HG02885 (cell line): ENCODE measurements around the gene TOR1A.
"Not testable (repeated sequence)": the region's sequence is repeated elsewhere in the genome, so short reads cannot be mapped to it uniquely, and the experiment has no call there.

Experiments used
- ATAC-seq: cut with Tn5 transposase; IDR thresholded peaks from one replicate; pipeline ENCODE4 v1.9.1; 2021; ENCODE audit warnings: mild to moderate bottlenecking; ENCODE audit not compliant: unreplicated experiment, poor library complexity

Gene TOR1A

DNA sequence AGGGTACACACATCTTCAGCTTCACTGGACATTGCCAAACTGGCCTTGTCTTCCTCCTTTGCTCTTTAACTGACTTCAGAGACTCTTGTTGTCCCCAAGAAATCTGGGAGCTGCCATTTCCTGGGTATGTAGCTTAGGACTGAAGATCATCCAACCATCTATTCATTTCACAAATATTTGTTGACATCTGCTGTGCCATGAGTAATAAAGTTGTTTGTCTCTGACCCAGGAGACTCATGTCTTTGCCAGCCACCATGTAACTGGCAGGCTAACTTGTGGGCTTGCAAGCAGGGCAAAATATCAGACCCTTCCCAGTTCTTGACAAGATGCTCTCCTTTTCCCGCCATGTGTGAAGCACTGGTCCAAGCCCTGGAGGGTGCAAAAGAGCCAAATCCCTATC, 38.1 kb downstream of the TOR1A start:
- no peak for ATAC-seq

DNA sequence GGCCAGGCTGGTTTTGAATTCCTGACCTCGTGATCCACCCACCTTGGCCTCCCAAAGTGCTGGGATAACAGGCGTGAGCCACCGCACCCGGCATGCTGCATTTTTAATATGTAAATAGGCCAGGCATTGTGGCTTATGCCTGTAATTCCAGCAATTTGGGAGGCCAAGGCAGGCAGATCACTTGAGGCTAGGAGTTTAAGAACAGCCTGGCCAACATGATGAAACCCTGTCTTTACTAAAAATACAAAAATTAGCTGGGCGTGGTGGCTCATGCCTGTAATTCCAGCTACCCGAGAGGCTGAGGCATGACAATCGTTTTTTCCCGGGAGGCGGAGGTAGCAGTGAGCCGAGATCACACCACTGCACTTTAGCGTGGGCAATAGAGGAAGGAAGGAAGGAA, 39.0 kb downstream of the TOR1A start:
- ATAC-seq, result not testable (repeated sequence)

DNA sequence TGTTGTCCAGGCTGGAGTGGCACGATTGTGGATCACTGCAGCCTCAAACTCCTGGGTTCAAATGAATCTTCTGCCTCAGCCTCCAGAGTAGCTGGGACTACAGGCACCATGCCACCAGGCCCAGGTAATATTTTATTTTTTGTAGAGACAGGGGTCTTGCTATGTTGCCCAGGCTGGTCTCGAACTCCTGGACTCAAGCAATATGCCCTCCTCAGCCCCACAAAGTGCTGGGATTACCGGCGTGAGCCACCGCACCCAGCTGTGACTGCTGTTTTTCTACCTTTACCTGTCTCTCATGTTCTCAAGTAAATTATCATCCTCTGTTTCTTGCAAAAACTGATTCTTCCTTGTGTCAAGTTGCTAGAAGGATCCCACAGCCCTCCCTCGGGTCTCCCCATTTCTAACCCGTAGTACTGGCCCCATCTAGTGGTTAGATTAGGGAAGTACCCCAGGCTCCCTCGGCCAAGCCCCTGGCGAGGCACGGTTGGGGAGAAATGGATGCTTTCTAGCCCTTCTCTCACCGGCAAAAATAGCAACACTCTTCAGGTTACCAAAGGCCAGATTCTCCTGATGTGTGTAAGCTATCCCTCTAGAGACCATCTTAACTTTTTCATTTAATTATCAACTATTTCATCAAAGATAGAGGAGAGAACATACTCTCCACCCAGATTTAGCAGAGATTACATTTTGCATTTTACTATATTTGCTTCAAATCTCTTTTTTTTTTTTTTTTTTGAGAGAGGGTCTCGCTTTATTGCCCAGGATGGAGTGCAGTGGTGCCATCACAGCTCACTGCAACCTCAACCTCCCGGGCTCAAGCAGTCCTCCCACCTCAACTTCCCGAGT, 40.2 kb downstream of the TOR1A start:
- ATAC-seq, result no peak

DNA sequence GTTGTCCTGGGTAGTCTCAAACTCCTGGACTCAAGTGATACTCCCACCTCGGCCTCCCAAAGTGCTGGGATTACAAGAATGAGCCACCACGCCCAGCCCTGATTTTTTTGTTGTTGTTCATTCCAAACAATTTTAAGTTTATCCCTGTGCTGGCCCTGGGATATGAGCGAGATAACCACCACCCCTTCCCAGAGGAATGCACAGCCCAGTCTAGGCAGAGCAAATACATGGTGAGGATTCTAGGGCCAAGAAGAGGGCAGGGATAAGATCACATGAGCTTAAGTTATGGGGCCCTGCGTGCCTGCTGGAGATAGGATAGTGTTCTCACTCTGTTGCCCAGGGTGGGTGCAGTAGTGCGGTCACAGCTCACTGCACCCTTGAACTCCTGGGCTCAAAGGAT, 42.0 kb downstream of the TOR1A start:
- ATAC-seq, result no peak

DNA sequence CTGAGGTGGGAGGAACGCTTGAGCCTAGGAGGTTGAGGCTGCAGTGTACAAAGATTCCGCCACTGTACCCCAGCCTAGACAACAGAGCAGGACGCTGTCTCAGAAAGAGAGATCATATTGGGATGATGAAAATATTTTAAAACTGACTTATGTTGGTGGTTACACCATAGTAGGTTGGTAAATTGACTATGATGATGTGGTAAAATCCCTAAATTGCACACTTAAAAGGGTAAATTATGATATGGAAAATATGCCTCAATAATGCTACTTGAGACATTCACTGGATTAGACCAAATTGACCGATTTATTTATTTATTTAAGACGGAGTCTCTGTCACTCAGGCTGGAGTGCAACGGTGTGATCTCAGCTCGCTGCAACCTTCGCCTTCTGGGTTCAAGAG, 42.8 kb downstream of the TOR1A start:
- no peak for ATAC-seq

DNA sequence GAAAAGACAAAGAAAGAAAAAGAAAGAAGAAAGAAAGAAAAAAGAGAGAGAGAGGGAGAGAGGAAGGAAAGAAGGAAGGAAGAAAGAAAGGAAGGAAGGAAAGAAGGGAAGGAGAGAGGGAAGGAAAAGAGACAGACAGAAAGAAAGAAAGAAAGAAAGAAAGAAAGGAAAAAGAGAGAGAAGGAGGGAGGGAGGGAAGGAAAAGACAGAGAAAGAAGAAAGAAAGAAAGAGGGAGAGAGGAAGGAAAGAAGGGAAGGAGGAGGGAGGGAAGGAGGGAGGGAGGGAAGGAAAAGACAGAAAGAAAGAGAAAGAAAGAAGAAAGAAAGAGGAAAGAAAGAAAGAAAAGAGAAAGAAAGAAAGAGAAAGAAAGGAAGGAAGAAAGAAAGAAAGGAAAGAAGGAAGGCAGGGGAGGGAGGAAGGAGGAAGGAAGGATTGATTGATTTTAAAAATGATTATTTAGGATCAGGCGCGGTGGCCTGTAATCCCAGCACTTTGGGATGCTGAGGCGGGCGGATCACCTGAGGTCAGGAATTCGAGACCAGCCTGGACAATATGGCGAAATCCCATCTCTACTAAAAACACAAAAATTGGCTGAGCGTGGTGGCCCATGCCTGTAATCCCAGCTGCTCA, 44.3 kb downstream of the TOR1A start:
- ATAC-seq, result no peak

DNA sequence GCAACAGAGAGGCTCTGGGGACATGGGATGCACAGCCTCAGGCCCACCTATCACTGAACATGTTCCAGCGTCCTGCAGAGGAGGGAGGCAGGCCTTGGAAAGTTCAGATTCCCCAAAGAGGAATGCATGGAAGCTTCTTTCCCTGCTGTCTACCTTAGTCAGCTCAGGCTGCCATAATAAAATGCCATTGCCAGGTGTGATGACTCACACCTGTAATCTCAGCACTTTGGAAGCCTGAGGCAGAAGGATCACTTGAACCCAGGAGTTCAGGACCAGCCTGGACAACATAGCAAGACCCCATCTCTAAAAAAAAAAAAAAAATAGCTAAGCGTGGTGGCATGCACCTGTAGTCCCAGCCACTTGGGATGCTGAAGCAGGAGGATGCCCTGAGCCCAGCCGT, 45.5 kb downstream of the TOR1A start:
- ATAC-seq, result no peak

DNA sequence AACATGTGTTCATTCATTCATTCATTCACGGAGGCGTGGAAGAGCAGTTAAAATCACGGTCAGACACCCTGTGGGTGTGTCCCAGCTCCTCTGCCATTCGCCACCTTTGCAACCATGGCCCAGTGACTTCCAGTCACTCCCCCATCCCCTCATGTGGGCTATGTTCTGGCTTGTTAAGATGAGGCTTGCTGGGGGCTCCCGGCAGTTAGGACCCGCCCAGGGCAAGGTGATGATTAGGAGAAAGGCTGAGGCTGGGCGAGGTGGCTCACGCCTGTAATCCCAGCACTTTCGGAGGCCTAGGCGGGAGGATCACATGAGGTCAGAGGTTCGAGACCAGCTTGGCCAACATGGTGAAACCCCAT, 46.2 kb downstream of the TOR1A start:
- no peak for ATAC-seq

DNA sequence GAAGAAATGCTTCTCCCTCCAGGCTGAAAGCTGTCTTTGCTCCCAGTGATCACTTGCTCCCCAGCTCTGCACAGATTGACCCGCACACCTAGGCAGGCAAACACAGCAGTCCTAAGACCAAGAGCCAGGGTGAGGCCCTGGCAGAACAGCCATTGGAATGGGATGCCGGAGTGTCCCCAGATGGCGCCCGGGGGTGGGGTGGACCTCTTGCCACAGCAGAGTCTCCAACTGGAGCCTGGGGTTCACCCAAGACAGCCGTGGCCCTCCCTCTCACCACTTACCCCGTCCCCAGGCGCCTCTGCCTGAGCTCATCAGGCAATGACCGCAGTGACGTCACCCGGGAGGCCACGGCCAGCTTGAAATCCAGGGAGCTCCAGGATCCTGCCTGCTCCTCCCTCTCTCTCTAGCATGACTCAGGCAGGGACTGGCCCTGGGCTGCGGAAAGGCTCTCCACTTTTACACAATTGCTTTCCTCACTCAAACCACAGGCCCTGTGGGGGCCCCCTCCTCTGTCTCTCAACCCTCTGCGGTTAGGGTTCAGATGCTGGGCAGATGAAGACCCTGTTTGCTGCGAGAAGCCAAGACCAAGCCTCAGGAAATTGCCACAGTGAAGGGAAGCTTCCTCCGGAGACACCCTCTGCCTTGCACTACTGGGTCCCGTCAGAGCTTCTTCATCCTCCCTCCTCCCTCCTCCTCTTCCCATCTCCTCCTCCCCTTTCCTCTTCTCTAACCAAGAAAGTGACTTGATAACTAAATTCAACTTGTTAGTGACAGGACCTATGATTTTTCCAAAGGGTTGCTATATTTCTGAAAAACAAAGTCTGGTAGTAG, 46.8 kb downstream of the TOR1A start:
- ATAC-seq, result no peak

DNA sequence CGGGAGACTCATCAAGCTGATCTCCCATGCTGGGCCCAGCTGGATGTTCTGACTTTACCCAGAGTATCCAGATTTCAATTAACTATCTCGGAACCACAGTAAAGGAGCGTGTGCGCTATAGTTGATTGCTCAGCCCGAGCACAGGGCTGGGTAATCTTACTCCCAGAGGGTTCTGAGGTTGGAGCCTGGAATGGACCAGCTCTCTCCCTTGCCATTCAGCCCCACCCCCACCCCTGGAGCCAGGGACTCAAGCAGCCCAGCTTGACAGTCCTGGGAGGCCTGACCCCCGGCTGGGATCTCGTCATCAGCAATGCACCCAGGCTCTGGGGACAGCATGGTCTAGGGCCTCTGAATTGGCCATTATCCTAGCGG, 47.4 kb downstream of the TOR1A start:
- ATAC-seq, result no peak

DNA sequence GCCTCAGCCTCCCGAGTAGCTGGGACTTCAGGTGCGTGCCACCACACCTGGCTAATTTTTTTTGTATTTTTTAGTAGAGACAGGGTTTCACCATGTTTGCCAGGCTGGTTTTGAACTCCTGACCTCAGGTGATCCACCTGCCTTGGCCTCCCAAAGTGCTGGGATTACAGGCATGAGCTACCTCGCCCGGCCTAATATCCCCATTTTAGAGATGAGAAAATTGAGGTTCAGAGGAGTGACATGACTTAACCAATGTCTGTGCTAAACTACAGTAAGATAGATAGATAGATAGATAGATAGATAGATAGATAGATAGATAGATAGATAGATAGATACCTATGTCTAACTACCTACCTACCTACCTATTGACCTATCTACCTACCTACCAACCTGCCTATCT, 47.8 kb downstream of the TOR1A start:
- ATAC-seq, result not testable (repeated sequence)

DNA sequence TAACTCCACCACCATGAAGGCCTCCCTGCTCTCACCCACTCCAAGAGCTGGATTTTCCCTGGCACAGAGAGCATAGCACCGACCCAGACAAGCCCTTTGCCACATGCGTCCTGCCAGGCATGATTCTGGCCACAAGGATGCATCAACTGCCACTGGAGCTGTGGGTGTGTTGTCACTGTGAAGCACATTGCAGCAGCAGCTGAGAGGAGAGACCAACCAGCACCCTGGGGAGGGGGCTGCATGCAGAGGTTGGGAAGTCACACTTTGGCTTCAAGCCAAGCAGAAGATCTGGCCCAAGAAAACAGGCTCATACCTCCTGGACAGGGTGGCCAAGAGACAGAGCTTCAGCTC, 48.5 kb downstream of the TOR1A start:
- no peak for ATAC-seq

DNA sequence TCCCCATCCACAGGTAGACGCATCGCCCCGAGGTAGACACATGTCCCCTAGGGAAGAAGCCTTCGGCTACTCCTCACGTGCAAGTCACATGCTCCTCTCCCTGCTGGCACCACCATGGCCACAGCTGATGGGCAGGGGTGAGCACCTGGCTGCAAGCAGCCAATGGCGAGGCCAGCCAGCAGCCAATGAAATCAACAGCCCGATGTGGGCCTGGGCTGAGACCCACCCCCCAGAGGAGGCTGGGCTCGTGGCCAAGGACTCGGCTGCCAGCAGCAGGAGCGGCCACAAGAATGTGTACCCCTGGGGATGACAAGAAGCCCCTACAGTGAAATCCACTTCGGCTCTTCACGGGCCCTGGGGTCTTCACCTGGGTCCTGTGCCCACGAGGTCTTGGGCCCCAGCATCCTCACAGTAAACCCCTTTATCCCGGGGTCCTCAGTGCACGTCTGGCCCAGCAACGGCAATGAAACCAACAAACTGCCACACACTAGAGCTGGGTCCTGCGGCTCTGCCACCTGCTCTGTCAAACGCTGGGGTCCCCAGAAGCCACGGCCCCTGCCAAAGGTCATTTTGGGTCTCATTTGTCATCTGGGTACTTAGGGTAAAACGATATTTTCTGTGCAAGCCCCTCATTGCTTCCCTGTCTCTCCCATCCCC, 49.0 kb downstream of the TOR1A start:
- no peak for ATAC-seq

DNA sequence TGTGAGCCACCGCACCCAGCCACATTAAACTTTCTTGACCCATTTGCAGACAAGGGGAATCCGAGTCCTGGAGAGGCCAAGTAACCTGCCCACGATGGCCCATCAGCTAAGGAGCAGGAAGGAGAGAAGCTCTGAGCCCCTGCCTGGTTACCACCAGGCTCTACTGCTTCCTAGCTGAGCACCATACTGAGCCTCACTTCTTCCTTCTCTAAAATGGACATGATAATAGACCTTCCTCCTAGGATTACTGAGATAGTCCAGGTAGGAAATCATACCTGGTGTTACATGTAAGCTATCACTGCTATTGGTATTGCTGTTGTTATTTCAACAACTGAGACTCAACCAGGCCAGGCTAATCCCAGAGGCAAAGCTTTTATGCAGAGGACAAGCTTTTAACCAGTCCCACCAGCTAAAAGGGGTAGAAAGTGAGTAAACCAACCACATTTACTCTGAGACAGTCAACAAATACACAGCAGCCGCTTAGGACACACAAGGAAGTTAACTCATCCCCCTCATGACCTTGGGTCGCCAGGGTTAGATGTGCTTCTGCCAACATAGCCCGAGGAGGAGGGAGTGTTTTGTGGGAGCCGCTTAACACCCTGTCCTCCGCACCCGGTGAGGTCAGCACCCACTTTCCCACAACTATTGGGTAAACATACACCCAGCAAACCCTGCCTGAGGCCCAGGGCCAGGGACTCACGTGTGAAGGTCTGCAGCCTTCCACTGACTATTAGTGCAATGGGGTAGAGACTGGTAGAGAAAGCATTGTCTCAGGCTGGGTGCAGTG, 50.5 kb downstream of the TOR1A start:
- no peak for ATAC-seq

DNA sequence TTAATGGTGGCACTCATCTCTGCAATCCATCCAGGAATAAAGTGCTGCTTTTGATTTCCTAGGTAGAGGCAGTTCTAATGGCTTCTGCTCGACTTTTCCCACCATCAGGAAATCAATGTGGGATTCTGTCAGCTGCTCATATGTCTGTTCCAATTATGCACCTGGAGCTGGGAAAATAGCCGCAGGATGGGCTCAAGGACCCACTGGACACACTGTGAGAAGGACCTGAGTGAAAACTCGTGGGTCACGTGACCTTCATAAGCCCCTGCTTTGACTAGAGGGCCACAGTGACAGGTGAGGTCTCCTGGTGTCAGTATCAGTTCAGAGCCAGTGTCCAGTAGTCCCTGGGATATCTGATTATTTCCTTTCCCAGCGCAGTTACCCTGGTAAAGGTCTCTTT, 53.2 kb downstream of the TOR1A start:
- no peak for ATAC-seq

DNA sequence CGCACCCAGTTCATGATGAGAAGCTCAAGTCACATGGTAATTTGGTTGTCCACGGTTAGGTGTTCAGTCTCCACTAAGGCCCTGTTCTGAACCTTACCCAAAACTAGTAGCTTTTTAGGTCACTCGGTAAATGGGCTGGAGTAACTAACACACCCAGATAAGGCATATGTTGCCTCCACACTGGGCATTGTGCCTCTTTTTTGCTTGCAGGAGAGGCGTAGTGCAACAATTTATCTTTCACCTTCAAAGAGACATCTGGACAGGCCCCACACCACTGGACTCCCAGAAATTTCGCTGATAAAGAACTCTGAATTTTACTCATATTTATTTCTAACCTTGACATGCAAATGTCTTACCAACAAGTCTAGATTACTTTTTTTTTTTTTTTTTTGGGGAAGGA, 54.3 kb downstream of the TOR1A start:
- ATAC-seq, result no peak

DNA sequence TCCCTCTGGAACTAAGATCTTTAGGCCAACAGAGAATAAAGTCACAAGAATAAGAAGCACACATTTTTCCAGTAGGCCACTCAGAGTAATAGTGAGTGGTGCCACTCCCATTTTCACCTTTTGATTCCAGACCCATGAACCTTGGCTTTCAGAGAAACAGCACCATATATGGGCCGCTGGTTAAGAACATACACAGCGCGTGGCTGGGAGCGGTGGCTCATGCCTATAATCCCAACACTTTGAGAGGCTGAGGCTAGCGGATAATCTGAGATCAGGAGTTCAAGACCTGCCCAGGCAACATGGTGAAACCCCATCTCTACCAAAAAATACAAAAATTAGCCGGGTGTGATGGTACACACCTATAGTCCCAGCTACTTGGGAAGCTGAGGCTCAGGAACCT, 55.5 kb downstream of the TOR1A start:
- no peak for ATAC-seq

DNA sequence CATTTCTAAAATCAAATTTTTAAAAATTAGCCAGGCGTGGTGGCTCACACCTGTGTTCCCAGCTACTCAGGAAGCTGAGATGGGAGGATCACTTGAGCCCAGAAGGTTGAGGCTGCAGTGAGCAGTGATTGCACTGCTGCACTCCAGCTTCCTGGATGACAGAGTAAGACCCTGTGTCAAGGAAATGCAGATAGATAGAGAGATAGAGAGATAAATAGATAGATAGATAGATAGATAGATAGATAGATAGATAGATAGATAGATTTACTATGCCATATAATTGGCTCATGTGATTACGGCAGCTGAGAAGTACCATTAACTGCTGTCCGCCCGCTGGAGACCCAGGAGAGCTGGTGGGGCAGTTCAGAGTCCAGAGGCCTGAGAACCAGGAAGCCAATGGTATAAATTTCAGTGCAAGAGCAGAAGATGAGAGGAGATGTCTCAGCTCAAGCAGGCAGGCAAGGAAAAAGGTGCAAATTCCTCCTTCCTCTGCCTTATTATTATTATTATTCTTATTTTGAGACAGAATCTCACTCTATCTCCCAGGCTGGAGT, 58.1 kb downstream of the TOR1A start:
- ATAC-seq, result no peak

DNA sequence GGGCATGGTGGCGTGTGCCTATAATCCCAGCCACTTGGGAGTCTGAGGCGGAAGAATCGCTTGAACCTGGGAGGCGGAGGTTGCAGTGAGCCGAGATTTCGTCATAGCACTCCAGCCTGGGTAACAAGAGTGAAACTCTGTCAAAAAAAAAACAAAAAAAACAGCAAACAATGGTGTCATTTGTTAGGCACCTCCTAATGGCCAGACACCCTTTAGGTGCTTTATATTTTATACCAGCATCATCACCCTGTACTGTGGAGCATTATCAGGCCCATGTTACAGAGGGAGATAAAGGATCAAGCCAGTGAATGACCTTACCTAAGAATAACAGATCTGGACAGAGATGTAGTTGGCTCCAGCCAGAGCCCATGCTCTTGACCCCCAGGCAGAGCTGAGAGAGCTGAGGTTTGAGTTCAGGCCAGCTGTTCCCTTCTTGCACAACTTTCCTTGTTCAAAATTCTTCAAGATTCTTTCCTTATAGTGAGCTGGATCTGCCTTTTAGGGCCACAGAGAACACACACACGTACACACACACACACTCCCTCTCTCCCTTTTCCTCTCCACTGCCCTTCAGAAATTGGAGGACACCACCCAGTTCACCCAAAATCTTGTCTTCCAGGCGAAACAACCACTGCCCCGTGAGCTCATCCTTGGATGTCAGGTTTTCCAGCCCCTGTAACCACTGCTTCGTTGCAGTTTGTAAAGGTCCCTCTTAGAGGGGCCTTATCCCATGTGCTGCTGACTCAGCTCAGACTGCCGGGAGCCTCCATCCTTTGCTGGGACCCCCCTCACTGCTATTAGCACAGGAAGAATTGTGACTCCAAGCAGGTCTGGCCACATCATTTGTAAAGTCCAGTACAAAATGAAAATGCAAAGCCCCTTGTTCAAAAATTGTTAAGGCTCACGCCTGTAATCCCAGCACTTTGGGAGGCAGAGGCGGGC, 60.7 kb downstream of the TOR1A start:
- ATAC-seq, result no peak
